IMR-90 (cell line): ENCODE data around the gene PHKB.

Experiments
- CEBPB ChIP-seq: IDR thresholded peaks from 2 replicates; pipeline ENCODE4 v1.6.1; 2012; ENCODE audit warnings: low read depth, low read length, improper control_type of control experiment
- MAFK ChIP-seq: IDR thresholded peaks from 2 replicates; pipeline ENCODE4 v1.6.1; 2012; ENCODE audit warnings: low read depth, low read length, improper control_type of control experiment
- POLR2A ChIP-seq: IDR thresholded peaks from 2 replicates; pipeline ENCODE4 v1.6.1; 2012; ENCODE audit warnings: mild to moderate bottlenecking, low read depth, low read length
- TF ChIP-seq, protein P1 (sequence below): conservative IDR thresholded peaks from 2 replicates; pipeline ENCODE4 v1.5.1; 2012; ENCODE audit warnings: mild to moderate bottlenecking, low read depth, low read length, improper control_type of control experiment
- TF ChIP-seq, protein P2 (sequence below): fragments of 150-350 bp; IDR thresholded peaks from 2 replicates; pipeline ENCODE4 v1.6.1; 2017; ENCODE audit warnings: mild to moderate bottlenecking, antibody characterized with exemption, low read length, low read depth

- TF ChIP-seq, protein P1, sequence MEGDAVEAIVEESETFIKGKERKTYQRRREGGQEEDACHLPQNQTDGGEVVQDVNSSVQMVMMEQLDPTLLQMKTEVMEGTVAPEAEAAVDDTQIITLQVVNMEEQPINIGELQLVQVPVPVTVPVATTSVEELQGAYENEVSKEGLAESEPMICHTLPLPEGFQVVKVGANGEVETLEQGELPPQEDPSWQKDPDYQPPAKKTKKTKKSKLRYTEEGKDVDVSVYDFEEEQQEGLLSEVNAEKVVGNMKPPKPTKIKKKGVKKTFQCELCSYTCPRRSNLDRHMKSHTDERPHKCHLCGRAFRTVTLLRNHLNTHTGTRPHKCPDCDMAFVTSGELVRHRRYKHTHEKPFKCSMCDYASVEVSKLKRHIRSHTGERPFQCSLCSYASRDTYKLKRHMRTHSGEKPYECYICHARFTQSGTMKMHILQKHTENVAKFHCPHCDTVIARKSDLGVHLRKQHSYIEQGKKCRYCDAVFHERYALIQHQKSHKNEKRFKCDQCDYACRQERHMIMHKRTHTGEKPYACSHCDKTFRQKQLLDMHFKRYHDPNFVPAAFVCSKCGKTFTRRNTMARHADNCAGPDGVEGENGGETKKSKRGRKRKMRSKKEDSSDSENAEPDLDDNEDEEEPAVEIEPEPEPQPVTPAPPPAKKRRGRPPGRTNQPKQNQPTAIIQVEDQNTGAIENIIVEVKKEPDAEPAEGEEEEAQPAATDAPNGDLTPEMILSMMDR, result no peak
- TF ChIP-seq POLR2A (no peak), MAFK (no peak), CEBPB (no peak)
- TF ChIP-seq, protein P2, sequence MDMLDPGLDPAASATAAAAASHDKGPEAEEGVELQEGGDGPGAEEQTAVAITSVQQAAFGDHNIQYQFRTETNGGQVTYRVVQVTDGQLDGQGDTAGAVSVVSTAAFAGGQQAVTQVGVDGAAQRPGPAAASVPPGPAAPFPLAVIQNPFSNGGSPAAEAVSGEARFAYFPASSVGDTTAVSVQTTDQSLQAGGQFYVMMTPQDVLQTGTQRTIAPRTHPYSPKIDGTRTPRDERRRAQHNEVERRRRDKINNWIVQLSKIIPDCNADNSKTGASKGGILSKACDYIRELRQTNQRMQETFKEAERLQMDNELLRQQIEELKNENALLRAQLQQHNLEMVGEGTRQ, result no peak
Observed at GRCh38 chr16:47424846-47425245, 36.3 kb upstream of the PHKB start.
